ENCODE data around the gene CFAP299. TPM values are rescaled to one million over a fixed set of nuclear protein-coding genes. Genes with fewer than 3 reads are reported as not detected.

Gene CFAP299
- total RNA-seq, 4 donors from 2014 or later = 0.84 to 2.5 (median 2.2) TPM; not detected in 1

GRCh38 chr4:80507077-80507476, 171.5 kb downstream of the CFAP299 start:
- WGBS = 0% methylated on average over 1 of the region's 1 CpG
- intact Hi-C loops (cut with DNase I) = no loop called here
- H3K4me1 ChIP-seq = no peaks in the 10 kb centered on the region
- no peak overlapping the region for H3K4me3 ChIP-seq
- no peak overlapping the region for H3K27ac ChIP-seq (replicated peaks in 1 of 4)
- TF ChIP-seq POLR2AphosphoS5 (IDR thresholded peaks at IDR 0.05) (no peak), EP300 (IDR thresholded peaks at IDR 0.05) (no peak), CTCF (IDR thresholded peaks at IDR 0.05) (no peak), POLR2A (IDR thresholded peaks at IDR 0.05; ENCODE audit: low read depth) (no peak)
- no peaks in the 10 kb centered on the region for H3K27me3 ChIP-seq
- no peaks in the 10 kb centered on the region for H3K9me3 ChIP-seq
- no peak for DNase-seq (ENCODE audit: extremely low spot score)
- H3K36me3 ChIP-seq = no peaks in the 10 kb centered on the region

GRCh38 chr4:80507507-80507906, 172.0 kb downstream of the CFAP299 start:
- intact Hi-C loops (cut with DNase I) = no loop called here
- H3K9me3 ChIP-seq = no peaks in the 10 kb centered on the region
- H3K4me1 ChIP-seq = no peaks in the 10 kb centered on the region
- TF ChIP-seq EP300 (IDR thresholded peaks at IDR 0.05) (no peak), POLR2A (IDR thresholded peaks at IDR 0.05; ENCODE audit: low read depth) (no peak), CTCF (IDR thresholded peaks at IDR 0.05) (no peak), POLR2AphosphoS5 (IDR thresholded peaks at IDR 0.05) (no peak)
- WGBS = 50% methylated on average over 1 of the region's 1 CpG
- H3K36me3 ChIP-seq = no peaks in the 10 kb centered on the region
- H3K4me3 ChIP-seq = no peak overlapping the region
- H3K27ac ChIP-seq (replicated peaks in 1 of 4) = no peak overlapping the region
- DNase-seq (ENCODE audit: extremely low spot score) = no peak
- H3K27me3 ChIP-seq = no peaks in the 10 kb centered on the region

- WGBS = 84% methylated on average over 1 of the region's 1 CpG
Measured at GRCh38 chr4:80515496-80515895, 180.0 kb downstream of the CFAP299 start.

GRCh38 chr4:80521438-80521837, 185.9 kb downstream of the CFAP299 start:
- no peak for TF ChIP-seq POLR2A (IDR thresholded peaks at IDR 0.05; ENCODE audit: low read depth)
- H3K27ac ChIP-seq (replicated peaks in 1 of 4) = no peak overlapping the region
- 91% methylated on average over 1 of the region's 1 CpG for WGBS
- H3K4me1 ChIP-seq = no peaks in the 10 kb centered on the region
- intact Hi-C loops (cut with DNase I) = no loop called here
- H3K36me3 ChIP-seq = no peaks in the 10 kb centered on the region
- no peak overlapping the region for H3K4me3 ChIP-seq
- no peaks in the 10 kb centered on the region for H3K27me3 ChIP-seq
- H3K9me3 ChIP-seq = no peaks in the 10 kb centered on the region
- DNase-seq (ENCODE audit: extremely low spot score) = no peak

More at GRCh38 chr4:80515496-80515895, 180.0 kb downstream of the CFAP299 start:
- no peaks in the 10 kb centered on the region for H3K9me3 ChIP-seq
- H3K36me3 ChIP-seq = no peaks in the 10 kb centered on the region
- TF ChIP-seq EP300 (IDR thresholded peaks at IDR 0.05) (no peak), POLR2A (IDR thresholded peaks at IDR 0.05; ENCODE audit: low read depth) (no peak), POLR2AphosphoS5 (IDR thresholded peaks at IDR 0.05) (no peak), CTCF (IDR thresholded peaks at IDR 0.05) (no peak)
- H3K27me3 ChIP-seq = no peaks in the 10 kb centered on the region
- H3K4me1 ChIP-seq = no peaks in the 10 kb centered on the region
- no peak overlapping the region for H3K27ac ChIP-seq (replicated peaks in 1 of 4)
- H3K4me3 ChIP-seq = no peak overlapping the region
- intact Hi-C loops (cut with DNase I) = no loop called here
- no peak for DNase-seq (ENCODE audit: extremely low spot score)

GRCh38 chr4:80526697-80527096, 191.2 kb downstream of the CFAP299 start:
- Histone ChIP-seq H3K27me3 (no peaks in the 10 kb centered on the region), H3K9me3 (no peaks in the 10 kb centered on the region), H3K4me1 (no peaks in the 10 kb centered on the region), H3K27ac (replicated peaks in 1 of 4) (no peak overlapping the region), H3K36me3 (no peaks in the 10 kb centered on the region), H3K4me3 (no peak overlapping the region)
- no peak for DNase-seq (ENCODE audit: extremely low spot score)
- TF ChIP-seq EP300 (IDR thresholded peaks at IDR 0.05) (no peak), POLR2A (IDR thresholded peaks at IDR 0.05; ENCODE audit: low read depth) (no peak), CTCF (IDR thresholded peaks at IDR 0.05) (no peak), POLR2AphosphoS5 (IDR thresholded peaks at IDR 0.05) (no peak)
- WGBS = 89% methylated on average over 2 of the region's 2 CpGs
- intact Hi-C loops (cut with DNase I) = no loop called here

All from esophagus muscularis mucosa (tissue), 4 donors.